RWPE1 (cell line): ENCODE measurements around the gene ZNF629.

ENCODE experiments used
- CTCF ChIA-PET: fragments of 350-600 bp; sonication (Branson Sonifier 250); formaldehyde crosslinking; extraction: SDS; loops from one replicate; lab custom pipeline; 2021; lab: Yijun Ruan, JAX
- POLR2A ChIA-PET: fragments of 400-600 bp; formaldehyde crosslinking; extraction: SDS; loops from one replicate; lab custom pipeline; 2020; ENCODE audit warnings: antibody characterized with exemption; ENCODE audit not compliant: low non-redundant PET; lab: Yijun Ruan, JAX
- DNase-seq: peaks from one replicate; pipeline ENCODE4 v3.0.0; 2012; ENCODE audit warnings: low spot score
- H3K27ac ChIP-seq: fragments of 450-650 bp; 2 replicates; pipeline ENCODE4 v1.5.1; 2017
- TF ChIP-seq, protein P1 (sequence below): fragments of 450-650 bp; conservative IDR thresholded peaks from 2 replicates; pipeline ENCODE4 v1.5.1; 2017; ENCODE audit warnings: low read depth, mild to moderate bottlenecking

The ZNF629 gene

GRCh38 chr16:30753596-30753995, 33.4 kb downstream of the ZNF629 start:
- TF ChIP-seq, protein P1, sequence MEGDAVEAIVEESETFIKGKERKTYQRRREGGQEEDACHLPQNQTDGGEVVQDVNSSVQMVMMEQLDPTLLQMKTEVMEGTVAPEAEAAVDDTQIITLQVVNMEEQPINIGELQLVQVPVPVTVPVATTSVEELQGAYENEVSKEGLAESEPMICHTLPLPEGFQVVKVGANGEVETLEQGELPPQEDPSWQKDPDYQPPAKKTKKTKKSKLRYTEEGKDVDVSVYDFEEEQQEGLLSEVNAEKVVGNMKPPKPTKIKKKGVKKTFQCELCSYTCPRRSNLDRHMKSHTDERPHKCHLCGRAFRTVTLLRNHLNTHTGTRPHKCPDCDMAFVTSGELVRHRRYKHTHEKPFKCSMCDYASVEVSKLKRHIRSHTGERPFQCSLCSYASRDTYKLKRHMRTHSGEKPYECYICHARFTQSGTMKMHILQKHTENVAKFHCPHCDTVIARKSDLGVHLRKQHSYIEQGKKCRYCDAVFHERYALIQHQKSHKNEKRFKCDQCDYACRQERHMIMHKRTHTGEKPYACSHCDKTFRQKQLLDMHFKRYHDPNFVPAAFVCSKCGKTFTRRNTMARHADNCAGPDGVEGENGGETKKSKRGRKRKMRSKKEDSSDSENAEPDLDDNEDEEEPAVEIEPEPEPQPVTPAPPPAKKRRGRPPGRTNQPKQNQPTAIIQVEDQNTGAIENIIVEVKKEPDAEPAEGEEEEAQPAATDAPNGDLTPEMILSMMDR, result no peak
- no peak for DNase-seq
- ChIA-PET POLR2A (interaction anchor here (0.6 kb wide), 1 partner anchor 199 kb away, joined by 3 read pairs; no protein-coding TSS in a partner anchor), CTCF (no interaction called here)
- H3K27ac ChIP-seq, result peak overlapping the region; percentile 40

DNA sequence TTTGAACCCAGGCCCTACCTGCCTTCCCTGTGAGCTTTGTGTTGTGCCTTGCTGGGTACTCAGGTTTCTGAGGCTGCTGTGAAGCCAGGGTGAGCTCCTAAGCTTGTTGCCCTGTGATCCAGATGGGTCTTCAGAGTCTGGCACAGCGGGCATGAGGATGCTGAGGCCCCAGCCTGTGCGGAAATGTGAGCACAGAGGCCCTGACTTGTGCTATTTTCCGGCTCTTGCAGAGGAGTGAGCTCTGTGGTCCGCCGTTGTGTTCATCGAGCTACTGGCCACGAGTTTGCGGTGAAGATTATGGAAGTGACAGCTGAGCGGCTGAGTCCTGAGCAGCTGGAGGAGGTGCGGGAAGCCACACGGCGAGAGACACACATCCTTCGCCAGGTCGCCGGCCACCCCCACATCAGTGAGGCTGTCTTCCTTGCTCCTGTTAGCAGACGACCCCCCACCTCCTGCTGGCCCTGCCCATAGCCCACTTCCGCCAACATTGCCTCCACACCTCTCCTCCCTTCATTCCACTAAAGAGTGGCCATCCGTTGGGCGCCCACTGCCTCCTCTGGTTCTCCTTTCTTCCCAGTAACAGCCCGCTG, 36.0 kb downstream of the ZNF629 start:
- peak overlapping the region; percentile 21; the same call in 1 of the 2 replicates for H3K27ac ChIP-seq
- CTCF ChIA-PET, result no interaction called here
- TF ChIP-seq, protein P1, result no peak
- POLR2A ChIA-PET, result no interaction called here
- DNase-seq, result no peak

DNA sequence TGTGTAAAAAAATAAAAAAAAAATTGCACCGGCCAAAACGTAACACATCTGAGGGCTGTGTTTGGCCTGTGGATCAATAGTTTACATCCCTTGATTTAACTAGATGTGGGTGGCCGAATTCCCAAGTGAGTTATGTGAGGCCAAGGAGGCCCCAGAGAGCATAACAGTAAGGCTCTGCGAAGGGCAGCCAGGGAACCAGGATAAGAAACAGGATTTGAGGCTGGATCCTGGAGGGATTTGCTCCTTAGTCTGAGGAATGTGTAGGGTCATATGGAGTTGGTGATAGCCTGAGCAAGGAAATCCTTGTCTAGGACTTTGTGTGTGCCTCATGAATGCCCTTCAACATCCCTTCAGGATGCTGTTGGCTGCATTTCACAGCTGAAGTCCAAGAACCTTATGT, 36.8 kb downstream of the ZNF629 start:
- CTCF ChIA-PET, result no interaction called here
- TF ChIP-seq, protein P1, result no peak
- no peak for DNase-seq
- POLR2A ChIA-PET, result no interaction called here
- H3K27ac ChIP-seq, result no peak overlapping the region

DNA sequence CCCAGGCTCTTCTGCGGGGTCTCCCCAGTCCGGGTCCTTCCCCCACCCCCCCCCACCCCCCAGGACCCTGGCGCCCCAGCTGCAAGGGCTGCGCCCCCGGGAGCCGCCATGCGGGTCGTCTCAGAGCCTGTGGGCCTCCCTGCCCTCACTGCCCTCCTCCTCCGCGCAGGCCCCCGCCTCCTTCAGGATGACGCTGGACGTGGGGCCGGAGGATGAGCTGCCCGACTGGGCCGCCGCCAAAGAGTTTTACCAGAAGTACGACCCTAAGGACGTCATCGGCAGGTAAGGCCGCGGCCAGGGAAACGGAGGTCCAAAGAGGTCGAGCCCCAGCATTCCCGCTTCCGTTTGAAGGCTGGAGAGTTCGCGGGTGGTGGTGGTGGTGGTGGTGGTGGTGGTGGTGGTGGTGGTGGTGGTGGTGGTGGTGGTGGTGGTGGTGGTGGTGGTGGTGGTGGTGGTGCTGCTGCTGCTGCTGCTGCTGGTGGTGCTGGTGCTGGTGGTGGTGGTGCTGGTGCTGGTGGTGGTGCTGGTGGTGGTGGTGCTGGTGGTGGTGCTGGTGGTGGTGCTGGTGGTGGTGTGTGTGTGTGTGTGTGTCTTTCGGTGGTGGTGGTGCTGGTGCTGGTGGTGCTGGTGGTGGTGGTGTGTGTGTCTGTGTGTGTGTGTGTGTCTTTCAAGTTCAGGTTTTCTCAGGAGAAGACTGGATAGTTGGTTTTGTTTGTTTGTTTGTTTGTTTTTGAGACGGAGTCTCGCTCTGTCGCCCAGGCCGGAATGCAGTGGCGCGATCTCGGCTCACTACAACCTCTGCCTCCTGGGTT, 38.2 kb downstream of the ZNF629 start:
- POLR2A ChIA-PET, result interaction anchor here (0.7 kb wide), 1 partner anchor 10 kb away, joined by 5 read pairs; no protein-coding TSS in a partner anchor
- TF ChIP-seq, protein P1, result no peak
- DNase-seq, result no peak
- CTCF ChIA-PET, result interaction anchor here (0.7 kb wide), 1 partner anchor 66 kb away, joined by 3 read pairs; no protein-coding TSS in a partner anchor
- H3K27ac ChIP-seq, result peak overlapping the region; percentile 94

DNA sequence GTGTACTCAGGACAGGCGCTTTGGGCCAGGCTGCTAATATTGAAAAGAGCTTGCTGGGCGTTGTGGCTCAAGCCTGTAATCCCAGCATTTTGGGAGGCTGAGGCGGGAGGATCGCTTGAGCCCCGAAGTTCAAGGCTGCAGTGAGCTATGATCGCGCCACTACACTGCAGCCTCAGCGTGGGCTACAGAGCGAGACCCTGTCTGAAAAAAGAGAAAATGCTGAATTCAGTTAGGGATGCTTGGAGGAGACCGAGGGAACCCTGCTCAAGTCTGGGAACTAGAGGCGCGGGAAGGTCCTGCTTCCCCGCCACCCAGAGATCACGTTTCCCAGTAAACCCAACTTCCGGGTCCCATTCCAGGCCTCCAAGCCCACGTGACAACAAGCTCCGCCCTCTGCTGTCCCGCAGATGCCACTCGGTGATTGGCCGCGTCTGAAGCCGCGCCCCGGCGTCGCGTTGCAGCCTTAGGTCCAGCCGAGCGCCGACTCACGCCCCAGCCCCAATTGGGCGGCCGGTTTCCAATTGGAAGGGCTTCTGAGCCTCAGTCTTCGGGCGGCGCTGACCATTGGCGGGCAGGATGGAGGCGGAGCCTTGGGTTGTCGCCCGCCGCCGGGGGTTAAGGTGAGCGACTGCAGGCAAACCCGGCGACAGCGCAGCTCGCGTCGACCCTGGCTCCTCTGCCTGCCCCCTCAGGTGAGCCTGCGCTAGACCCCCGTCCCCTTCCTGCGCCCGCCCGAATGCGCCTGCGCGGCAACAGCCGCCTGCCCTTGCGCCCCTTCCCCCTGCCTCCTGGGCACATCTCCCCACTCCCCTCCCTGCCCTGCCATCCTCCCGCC, 39.0 kb downstream of the ZNF629 start, which contains the start of gene PHKG2:
TSS of gene PHKG2 (plus strand) at position 627 of the 835 bp plus-strand sequence. CDS start 396 bp downstream, outside the sequence.
- ChIA-PET CTCF (interaction anchor here (0.6 to 0.9 kb wide), 3 partner anchors 45 to 950 kb away, joined by 3 read pairs; no protein-coding TSS in a partner anchor), POLR2A (interaction anchor here (0.5 to 0.7 kb wide), 3 partner anchors 13 to 46 kb away, joined by 3 to 4 read pairs (median 3); no protein-coding TSS in a partner anchor)
- H3K27ac ChIP-seq, result peak within 1 kb of the TSS; percentile 94
- DNase-seq, result peak; percentile 89
- TF ChIP-seq, protein P1, result no peak
